WTC11 (cell line): ENCODE results near the gene SUPT5H. TPM values are rescaled to one million over a fixed set of nuclear protein-coding genes. Genes with fewer than 3 reads are reported as not detected.

Experiments
- ATAC-seq: fragments of 200-7000 bp; cut with Tn5 transposase; 2 replicates; pipeline ENCODE4 v1.10.0; 2021; ENCODE audit warnings: mild to moderate bottlenecking, moderate library complexity
- CTCF ChIA-PET: fragments of 300-600 bp; sonication (Branson Sonifier 250); formaldehyde crosslinking; loops from one replicate; lab custom pipeline; 2021; ENCODE audit warnings: antibody characterized with exemption; lab: Charles Lee
- POLR2A ChIA-PET: fragments of 350-600 bp; sonication (Branson Sonifier 250); formaldehyde crosslinking; loops from one replicate; lab custom pipeline; 2021; ENCODE audit warnings: antibody characterized with exemption; lab: Charles Lee
- DNase-seq: peaks from one replicate; pipeline ENCODE4 v3.0.0; 2021; ENCODE audit warnings: low spot score
- H3K27ac Mint-ChIP-seq: 2 replicates; pipeline ENCODE4 v1.8.0; 2021; ENCODE audit warnings: mixed read lengths
- H3K27me3 Mint-ChIP-seq: 2 replicates; pipeline ENCODE4 v1.8.0; 2021; ENCODE audit warnings: low read depth, mild to moderate bottlenecking, moderate library complexity, mixed read lengths
- H3K36me3 Mint-ChIP-seq: 2 replicates; pipeline ENCODE4 v1.8.0; 2021; ENCODE audit warnings: mixed read lengths
- H3K4me1 Mint-ChIP-seq: 2 replicates; pipeline ENCODE4 v1.8.0; 2022; ENCODE audit warnings: mixed read lengths
- H3K4me3 Mint-ChIP-seq: 2 replicates; pipeline ENCODE4 v1.8.0; 2021; ENCODE audit warnings: mild to moderate bottlenecking, moderate library complexity, mixed read lengths
- H3K9me3 Mint-ChIP-seq: 2 replicates; pipeline ENCODE4 v1.8.0; 2021; ENCODE audit warnings: mixed read lengths
- E2F4 ChIP-seq: sonication (generic); formaldehyde crosslinking; IDR thresholded peaks from 2 replicates; pipeline ENCODE4 v1.8.1; 2022; ENCODE audit warnings: low read depth, mild to moderate bottlenecking, moderate library complexity, missing genetic modification reagents, borderline replicate concordance
- ELF4 ChIP-seq: sonication (generic); formaldehyde crosslinking; IDR thresholded peaks from 2 replicates; pipeline ENCODE4 v1.8.1; 2022; ENCODE audit warnings: low read depth, mild to moderate bottlenecking, moderate library complexity, missing genetic modification reagents
- FOXK1 ChIP-seq: sonication (generic); formaldehyde crosslinking; IDR thresholded peaks from 2 replicates; pipeline ENCODE4 v1.8.0; 2022; ENCODE audit warnings: mild to moderate bottlenecking, moderate library complexity, missing genetic modification reagents
- GTF2I ChIP-seq: fragments of 250-450 bp; sonication (Bioruptor Pico); conservative IDR thresholded peaks from 2 replicates; pipeline ENCODE4 v1.4.0; 2021; ENCODE audit warnings: mild to moderate bottlenecking
- NFE2L1 ChIP-seq: sonication (generic); formaldehyde crosslinking; IDR thresholded peaks from 2 replicates; pipeline ENCODE4 v1.8.1; 2023; ENCODE audit warnings: missing genetic modification reagents
- PRDM15 ChIP-seq: sonication (generic); formaldehyde crosslinking; IDR thresholded peaks from 2 replicates; pipeline ENCODE4 v1.8.0; 2022; ENCODE audit warnings: missing genetic modification reagents
- SMAD3 ChIP-seq: sonication (generic); formaldehyde crosslinking; IDR thresholded peaks from 2 replicates; pipeline ENCODE4 v1.8.0; 2022; ENCODE audit warnings: missing genetic modification reagents, mild to moderate bottlenecking, borderline replicate concordance
- SP1 ChIP-seq: sonication (generic); formaldehyde crosslinking; conservative IDR thresholded peaks from 2 replicates; pipeline ENCODE4 v1.8.1; 2022; ENCODE audit warnings: missing genetic modification reagents
- TCF7 ChIP-seq: sonication (generic); formaldehyde crosslinking; IDR thresholded peaks from 2 replicates; pipeline ENCODE4 v1.8.0; 2022; ENCODE audit warnings: mild to moderate bottlenecking, low read depth, missing genetic modification reagents, moderate library complexity
- TEAD1 ChIP-seq: sonication (generic); formaldehyde crosslinking; IDR thresholded peaks from 2 replicates; pipeline ENCODE4 v1.8.0; 2022; ENCODE audit warnings: mild to moderate bottlenecking, missing genetic modification reagents
- USF1 ChIP-seq: sonication (generic); formaldehyde crosslinking; IDR thresholded peaks from 2 replicates; pipeline ENCODE4 v1.8.0; 2022; ENCODE audit warnings: mild to moderate bottlenecking, missing genetic modification reagents
- ZBTB43 ChIP-seq: sonication (generic); formaldehyde crosslinking; IDR thresholded peaks from 2 replicates; pipeline ENCODE4 v1.8.1; 2023; ENCODE audit warnings: mild to moderate bottlenecking, missing genetic modification reagents
- ZNF138 ChIP-seq: sonication (generic); formaldehyde crosslinking; conservative IDR thresholded peaks from 2 replicates; pipeline ENCODE4 v1.8.1; 2022; ENCODE audit warnings: mild to moderate bottlenecking, moderate library complexity, missing genetic modification reagents
- ZNF219 ChIP-seq: sonication (generic); formaldehyde crosslinking; IDR thresholded peaks from 2 replicates; pipeline ENCODE4 v1.8.0; 2023; ENCODE audit warnings: missing genetic modification reagents, mild to moderate bottlenecking, borderline replicate concordance
- ZNF263 ChIP-seq: sonication (generic); formaldehyde crosslinking; IDR thresholded peaks from 2 replicates; pipeline ENCODE4 v1.8.1; 2022; ENCODE audit warnings: low read depth, mild to moderate bottlenecking, moderate library complexity, missing genetic modification reagents
- ZNF317 ChIP-seq: sonication (generic); formaldehyde crosslinking; IDR thresholded peaks from 2 replicates; pipeline ENCODE4 v1.8.1; 2023; ENCODE audit warnings: low read depth, mild to moderate bottlenecking, moderate library complexity, missing genetic modification reagents, borderline replicate concordance
- ZNF532 ChIP-seq: fragments of 250-450 bp; sonication (Bioruptor Pico); IDR thresholded peaks from 2 replicates; pipeline ENCODE4 v1.9.0; 2021; ENCODE audit warnings: mild to moderate bottlenecking, borderline replicate concordance
- total RNA-seq: library from RNA; stranded (reverse); gene quantifications from 3 replicates; pipeline ENCODE4 v1.2.3, GENCODE V29; 2021

SUPT5H gene
- total RNA-seq, 1 experiment from 2014 or later: 135 TPM

- H3K4me3 Mint-ChIP-seq: no peak overlapping the region
- CTCF ChIA-PET: no interaction called here
Measured at GRCh38 chr19:39470724-39471339, 25.4 kb downstream of the SUPT5H start.

More at GRCh38 chr19:39470724-39471339, 25.4 kb downstream of the SUPT5H start:
- DNase-seq: no peak
- Mint-ChIP-seq H3K36me3 (peaks cover 71% of the 10 kb centered on the region), H3K4me1 (peaks cover 3% of the 10 kb centered on the region; the same call in 1 of the 2 replicates)
- TF ChIP-seq NFE2L1 (CRISPR knock-in tag) (no peak), ELF4 (no peak), TCF7 (CRISPR knock-in tag) (no peak), ZNF317 (CRISPR knock-in tag) (no peak), FOXK1 (CRISPR knock-in tag) (no peak), ZNF219 (CRISPR knock-in tag) (no peak), ZBTB43 (CRISPR knock-in tag) (no peak), ZNF532 (CRISPR knock-in tag) (no peak), PRDM15 (CRISPR knock-in tag) (no peak), SP1 (CRISPR knock-in tag) (no peak), E2F4 (no peak), ZNF263 (CRISPR knock-in tag) (no peak), SMAD3 (CRISPR knock-in tag) (no peak), GTF2I (CRISPR knock-in tag) (no peak), USF1 (no peak), ZNF138 (CRISPR knock-in tag) (no peak), TEAD1 (no peak)
- TF ChIP-seq, all 79 proteins: peak for 0
- H3K9me3 Mint-ChIP-seq: no peaks in the 10 kb centered on the region
- H3K27me3 Mint-ChIP-seq: no peaks in the 10 kb centered on the region
- no peak overlapping the region for H3K27ac Mint-ChIP-seq
- POLR2A ChIA-PET: no interaction called here
- ATAC-seq: no peak
